K562 (cell line): ENCODE results near the gene CAVIN1. TPM values are rescaled to one million over a fixed set of nuclear protein-coding genes. Genes with fewer than 3 reads are reported as not detected.
A peak's percentile ranks its signal among the peaks of the same experiment; 100 is the strongest.

Experiments
- ATAC-seq: fragments of 200-7000 bp; cut with Tn5 transposase; 3 replicates; pipeline ENCODE4 v1.9.1; 2020; ENCODE audit warnings: moderate library complexity
- BruUV-seq: library from RNA; stranded (reverse); fragments of 400-500 nt; replicated peaks from 2 replicates; lab custom pipeline; 2021; lab: Mats Ljungman, UMichigan
- CTCF ChIA-PET: fragments of 300-600 bp; formaldehyde crosslinking; extraction: SDS; loops from one replicate; lab custom pipeline; 2021; ENCODE audit warnings: low intra/inter-chr PET ratio; lab: Yijun Ruan, JAX
- POLR2A ChIA-PET: fragments of 300-600, 350-650 bp; sonication (Branson Sonifier 250); formaldehyde crosslinking; extraction: SDS; loops from one replicate; lab custom pipeline; 2021; ENCODE audit warnings: antibody characterized with exemption, inconsistent platforms; lab: Yijun Ruan, JAX
- DNase-seq, 4 experiments: peaks; one replicate each; pipeline versions ENCODE4 v3.0.0 to v3.0.0-alpha.2; 2011 to 2018; ENCODE audit warnings: low spot score in 3 of 4, mixed read lengths in 3 of 4; ENCODE audit errors: extremely low read depth in 1 of 4
- FAIRE-seq: peaks from 2 replicates; lab custom pipeline; 2011; peaks lifted over from hg19 to GRCh38; lab: Jason Lieb, UNC
- H2AFZ ChIP-seq: 2 replicates; pipeline ENCODE4 v1.6.0; 2011; ENCODE audit warnings: low read depth, low read length, control low read depth, inconsistent platforms
- H3K27ac ChIP-seq: fragments of 200-600 bp; 3 replicates; pipeline ENCODE4 v1.8.0; 2011; ENCODE audit warnings: low read depth, mild to moderate bottlenecking, control low read depth, inconsistent platforms, low read length, moderate library complexity, mixed read lengths; ENCODE audit errors: extremely low read depth
- H3K27me3 ChIP-seq, 2 experiments: fragments of 300-600 bp in 1 of 2; 2 replicates in 1 of 2; 3 replicates in 1 of 2; pipeline versions ENCODE4 v1.6.0 to v1.8.0; 2011; ENCODE audit warnings: inconsistent platforms in 2 of 2, low read length in 2 of 2, mild to moderate bottlenecking in 1 of 2, mixed read lengths in 1 of 2, moderate library complexity in 1 of 2; ENCODE audit not compliant: control insufficient read depth in 2 of 2, insufficient read depth in 2 of 2
- H3K36me3 ChIP-seq: fragments of 300-600 bp; 3 replicates; pipeline ENCODE4 v1.8.0; 2011; ENCODE audit warnings: mild to moderate bottlenecking, low read length, inconsistent platforms; ENCODE audit not compliant: control insufficient read depth, insufficient read depth
- H3K4me1 ChIP-seq, 2 experiments: fragments of 200-600 bp in 1 of 2; replicated peaks in 1 of 2; 2 replicates in 1 of 2; 3 replicates in 1 of 2; pipeline versions ENCODE4 v1.5.1 to v1.8.0; 2011; ENCODE audit warnings: inconsistent platforms in 2 of 2, low read length in 2 of 2, mild to moderate bottlenecking in 1 of 2, mixed read lengths in 1 of 2, moderate library complexity in 1 of 2; ENCODE audit not compliant: control insufficient read depth in 2 of 2, insufficient read depth in 2 of 2
- H3K4me2 ChIP-seq: 2 replicates; pipeline ENCODE4 v1.6.1; 2011; ENCODE audit warnings: low read length, control low read depth, inconsistent platforms, mixed read lengths; ENCODE audit not compliant: insufficient read depth
- H3K4me3 ChIP-seq: fragments of 200-600 bp; sonication (generic), shearing (Covaris generic); 2 replicates; pipeline ENCODE4 v1.5.1; 2016; ENCODE audit warnings: control low read depth, inconsistent platforms
- H3K79me2 ChIP-seq: fragments of 200-600 bp; 3 replicates; pipeline ENCODE4 v1.8.0; 2011; ENCODE audit warnings: low read length, inconsistent platforms; ENCODE audit not compliant: control insufficient read depth, insufficient read depth
- H3K9ac ChIP-seq, 2 experiments: 2 replicates each; pipeline versions ENCODE4 v1.6.0 to v1.6.1; 2011; ENCODE audit warnings: low read depth in 2 of 2, low read length in 2 of 2, control low read depth in 1 of 2, inconsistent platforms in 1 of 2, mild to moderate bottlenecking in 1 of 2, mixed read lengths in 1 of 2; ENCODE audit not compliant: insufficient read depth in 1 of 2
- H3K9me1 ChIP-seq: one replicate; pipeline ENCODE4 v1.6.0; 2011; ENCODE audit warnings: inconsistent platforms, mild to moderate bottlenecking, low read length, moderate library complexity; ENCODE audit not compliant: control insufficient read depth, insufficient read depth
- H3K9me3 ChIP-seq: replicated peaks from 2 replicates; pipeline ENCODE4 v1.5.1; 2011; ENCODE audit warnings: low read depth, low read length, inconsistent platforms; ENCODE audit not compliant: control insufficient read depth, insufficient read depth
- H4K20me1 ChIP-seq: replicated peaks from 2 replicates; pipeline ENCODE4 v1.6.1; 2011; ENCODE audit warnings: low read length, inconsistent platforms, mixed read lengths; ENCODE audit not compliant: control insufficient read depth, insufficient read depth
- TFE3 ChIP-seq: fragments of 450-650 bp; formaldehyde crosslinking; IDR thresholded peaks from 2 replicates; pipeline ENCODE4 v1.4.0; 2020; ENCODE audit warnings: mild to moderate bottlenecking, mixed read lengths
- WGBS: fragments of 100-300 bp; shearing (Covaris generic); methylation state at CpG from one replicate; pipeline ENCODE4 v1.1.6; 2016; ENCODE audit warnings: low coverage, mixed read lengths; ENCODE audit not compliant: insufficient coverage; ENCODE audit errors: missing lambda C conversion rate; 5-methylcytosine and 5-hydroxymethylcytosine counted together
- in situ Hi-C: fragments of 300-500 bp; cut with MboI; formaldehyde crosslinking; loops from 4 replicates; pipeline ENCODE4 v1.15.0; 2018; ENCODE audit warnings: inconsistent platforms, mixed read lengths
- intact Hi-C: fragments of 100-400 bp; cut with micrococcal nuclease; formaldehyde crosslinking; loops from 2 replicates; pipeline ENCODE4 v1.14.2; 2022
- polyA plus RNA-seq, 8 experiments: library from polyadenylated mRNA; depleted of rRNA in 4 of 8; stranded (reverse) in 5 of 8; unstranded in 3 of 8; fragments of >200 nt; fragmentation: Nextera tagmentation in 2 of 8; fragmentation: Illumina TruSeq in 1 of 8; extraction: Ambion mirVana in 2 of 8; extraction: Trizol in 1 of 8; gene quantifications; 2 replicates each; pipeline versions ENCODE4 v1.2.1 to v1.2.3, GENCODE V29; 2011 to 2014; ENCODE audit warnings: inconsistent platforms in 1 of 8, missing spikeins in 1 of 8
- total RNA-seq, 7 experiments: library from RNA; depleted of rRNA in 6 of 7; stranded (reverse); fragments of >200 nt in 6 of 7; fragmentation: Illumina TruSeq in 2 of 7; extraction: Trizol in 2 of 7; gene quantifications; 2 replicates each; pipeline versions ENCODE4 v1.2.1 to v1.2.3, GENCODE V29; 2011 to 2021; ENCODE audit warnings: low replicate concordance in 1 of 7
- TF ChIP-seq, protein P1 (sequence below): fragments of 450-650 bp; IDR thresholded peaks from 2 replicates; pipeline ENCODE4 v1.6.1; 2016; ENCODE audit warnings: borderline replicate concordance

CAVIN1 gene
- total and polyA plus RNA-seq, 9 of the 15 experiments (the other 6 are each of a cell fraction or from before 2014, with no cell fraction given) = 6.8 to 162 (median 74.5) TPM

DNA sequence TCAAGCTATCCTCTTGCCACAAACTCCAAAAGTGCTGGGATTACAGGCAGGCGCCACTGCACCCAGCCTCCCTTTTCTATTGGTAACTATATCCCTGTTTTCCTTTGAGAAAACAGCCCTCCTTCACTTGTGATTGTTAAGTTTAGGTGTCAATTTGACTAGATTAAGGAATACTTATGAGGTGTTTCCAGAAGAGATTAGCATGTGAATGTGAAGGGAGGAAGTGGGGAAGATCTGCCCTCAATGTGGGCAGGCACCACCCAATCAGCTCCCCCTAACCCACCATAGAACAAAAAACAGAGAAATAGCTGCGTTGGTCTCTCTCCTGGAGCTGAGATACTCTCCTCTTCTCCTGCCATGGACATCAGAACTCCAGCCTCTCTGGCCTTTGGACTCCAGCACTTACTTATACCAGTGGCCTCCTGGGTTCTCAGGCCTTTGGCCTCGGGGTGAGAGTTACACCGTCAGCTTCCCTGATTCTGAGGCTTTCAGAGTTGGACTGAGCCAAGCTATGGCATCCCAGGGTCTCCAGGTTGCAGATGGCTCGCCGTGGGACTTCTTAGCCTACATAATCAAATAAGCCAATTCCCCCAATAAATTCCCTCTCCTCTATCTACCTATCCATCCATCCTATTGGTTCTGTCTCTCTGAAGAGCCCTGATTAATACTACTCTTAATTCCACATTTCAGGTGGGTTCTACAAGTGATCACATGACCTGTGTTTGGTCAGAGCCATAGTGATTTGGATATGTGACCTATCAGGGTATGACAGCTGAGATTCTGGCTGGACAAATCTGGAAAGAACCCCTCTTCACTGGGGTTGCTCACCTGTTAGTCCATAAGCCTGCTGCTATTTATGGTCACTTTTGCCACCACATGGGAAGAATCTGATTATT, 22.9 kb downstream of the CAVIN1 start:
- H4K20me1 ChIP-seq = no peaks in the 10 kb centered on the region
- no peaks in the 10 kb centered on the region for H3K9me1 ChIP-seq
- WGBS = 70% methylated on average over 6 of the region's 6 CpGs
- DNase-seq (no peak), ATAC-seq (no peak), FAIRE-seq (no peak)
- intact Hi-C loops (loop anchor here (10.0 kb wide), 2 partner anchors 175 to 215 kb away; partner anchors contain the start of genes HCRT and KCNH4), in situ Hi-C loops (loop anchor here (5.0 to 10.0 kb wide), 2 partner anchors 78 to 175 kb away; no protein-coding TSS in a partner anchor)
- H3K9me3 ChIP-seq = no peaks in the 10 kb centered on the region
- H3K4me1 ChIP-seq = peaks cover 16 to 18% of the 10 kb centered on the region in 2 experiments; a peak in 4 of 5 replicates
- peaks cover 31% of the 10 kb centered on the region; the same call in 2 of the 3 replicates for H3K36me3 ChIP-seq
- BruUV-seq = no TSS peak
- CTCF ChIA-PET = interaction anchor here (1.1 kb wide), 1 partner anchor 78 kb away, joined by 3 read pairs; no protein-coding TSS in a partner anchor
- H3K4me2 ChIP-seq = no peak overlapping the region
- H3K9ac ChIP-seq = peak overlapping the region in 1 of 2 experiments; percentile 14; a peak in 1 of 4 replicates
- no peak overlapping the region for H3K4me3 ChIP-seq
- POLR2A ChIA-PET = interaction anchor here (0.6 to 1.5 kb wide), 2 partner anchors 10 to 12 kb away, joined by 4 to 6 read pairs; partner anchors contain the start of gene STAT3
- H3K27me3 ChIP-seq = no peaks in the 10 kb centered on the region
- peaks cover 1% of the 10 kb centered on the region; the same call in 1 of the 3 replicates for H3K79me2 ChIP-seq
- H3K27ac ChIP-seq = no peak overlapping the region
- no peak overlapping the region for H2AFZ ChIP-seq
- peak; percentile 84 for TF ChIP-seq TFE3 (CRISPR knock-in tag)
- TF ChIP-seq, protein P1, sequence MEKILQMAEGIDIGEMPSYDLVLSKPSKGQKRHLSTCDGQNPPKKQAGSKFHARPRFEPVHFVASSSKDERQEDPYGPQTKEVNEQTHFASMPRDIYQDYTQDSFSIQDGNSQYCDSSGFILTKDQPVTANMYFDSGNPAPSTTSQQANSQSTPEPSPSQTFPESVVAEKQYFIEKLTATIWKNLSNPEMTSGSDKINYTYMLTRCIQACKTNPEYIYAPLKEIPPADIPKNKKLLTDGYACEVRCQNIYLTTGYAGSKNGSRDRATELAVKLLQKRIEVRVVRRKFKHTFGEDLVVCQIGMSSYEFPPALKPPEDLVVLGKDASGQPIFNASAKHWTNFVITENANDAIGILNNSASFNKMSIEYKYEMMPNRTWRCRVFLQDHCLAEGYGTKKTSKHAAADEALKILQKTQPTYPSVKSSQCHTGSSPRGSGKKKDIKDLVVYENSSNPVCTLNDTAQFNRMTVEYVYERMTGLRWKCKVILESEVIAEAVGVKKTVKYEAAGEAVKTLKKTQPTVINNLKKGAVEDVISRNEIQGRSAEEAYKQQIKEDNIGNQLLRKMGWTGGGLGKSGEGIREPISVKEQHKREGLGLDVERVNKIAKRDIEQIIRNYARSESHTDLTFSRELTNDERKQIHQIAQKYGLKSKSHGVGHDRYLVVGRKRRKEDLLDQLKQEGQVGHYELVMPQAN = no peak
